Fibroblast of peridontal ligament (primary cell): ENCODE measurements around the gene CNTROB.

Source experiments
- DNase-seq: peaks from one replicate; pipeline ENCODE4 v3.0.0-alpha.2; 2010; ENCODE audit errors: extremely low read depth

Gene CNTROB

GRCh38 chr17:7988750-7989178 is 56.8 kb downstream of the CNTROB start:
- peak; percentile 94 for DNase-seq

GRCh38 chr17:7989781-7990655 is 58.0 kb downstream of the CNTROB start:
- DNase-seq = peak; percentile 56

- peak; percentile 49 for DNase-seq
Measured at GRCh38 chr17:7992516-7992915, 60.5 kb downstream of the CNTROB start.

- no peak for DNase-seq
Measured at GRCh38 chr17:7992924-7993323, 60.9 kb downstream of the CNTROB start.

GRCh38 chr17:7993972-7994589 is 62.1 kb downstream of the CNTROB start:
- no peak for DNase-seq

- DNase-seq = no peak
Measured at GRCh38 chr17:7995724-7996123, 63.7 kb downstream of the CNTROB start.

GRCh38 chr17:7997186-7997585 is 65.2 kb downstream of the CNTROB start:
- peak; percentile 22 for DNase-seq
